Esophagus (tissue), 2 donors: ENCODE results near the gene COPS8. TPM values are rescaled to one million over a fixed set of nuclear protein-coding genes. Genes with fewer than 3 reads are reported as not detected.

Experiments used
- H3K27ac ChIP-seq, 2 donors: one replicate each; pipeline ENCODE4 v1.5.1; 2013; ENCODE audit warnings: low read depth in 2 of 2, mild to moderate bottlenecking in 2 of 2, inconsistent platforms in 1 of 2, low read length in 1 of 2, moderate library complexity in 1 of 2
- H3K27me3 ChIP-seq, 2 donors: one replicate each; pipeline ENCODE4 v1.6.1; 2013; ENCODE audit warnings: low read length in 2 of 2, control low read depth in 1 of 2, mild to moderate bottlenecking in 1 of 2; ENCODE audit not compliant: insufficient read depth in 2 of 2, control insufficient read depth in 1 of 2
- H3K36me3 ChIP-seq, 2 donors: one replicate each; pipeline ENCODE4 v1.6.1; 2013; ENCODE audit warnings: low read length in 1 of 2; ENCODE audit not compliant: control insufficient read depth in 2 of 2, insufficient read depth in 2 of 2
- H3K4me1 ChIP-seq, 2 donors: one replicate each; pipeline ENCODE4 v1.6.1; 2013; ENCODE audit warnings: low read length in 1 of 2; ENCODE audit not compliant: control insufficient read depth in 2 of 2, insufficient read depth in 2 of 2
- H3K4me3 ChIP-seq, 2 donors: one replicate each; pipeline ENCODE4 v1.5.1; 2013; ENCODE audit warnings: low read length in 2 of 2, mild to moderate bottlenecking in 2 of 2, low read depth in 1 of 2, moderate library complexity in 1 of 2
- H3K9me3 ChIP-seq, 2 donors: one replicate each; pipeline ENCODE4 v1.6.1; 2013; ENCODE audit warnings: mild to moderate bottlenecking in 2 of 2, low read depth in 1 of 2, low read length in 1 of 2, moderate library complexity in 1 of 2; ENCODE audit not compliant: control insufficient read depth in 2 of 2, insufficient read depth in 1 of 2
- WGBS, 2 donors: extraction: QIAGEN DNeasy Blood & Tissue Kit; methylation state at CpG; one replicate each; pipeline ENCODE4 v1.1.7; 2013; 5-methylcytosine and 5-hydroxymethylcytosine counted together
- polyA plus RNA-seq, 2 donors: library from polyadenylated mRNA; stranded (reverse); fragments of 200-250 nt; gene quantifications; one replicate each; pipeline ENCODE4 v1.2.3, GENCODE V29; 2013
- donor health status: healthy with polysubstance abuse.
- donor health status: Bipolar disorder and iron deficiency.

The COPS8 gene
- polyA plus RNA-seq, 2 donors = 15.0 to 24.0 TPM

GRCh38 chr2:237116431-237116830 lies 30.7 kb downstream of the COPS8 start:
- H3K4me3 ChIP-seq = no peak overlapping the region
- no peaks in the 10 kb centered on the region for H3K9me3 ChIP-seq
- H3K27ac ChIP-seq = no peak overlapping the region
- H3K27me3 ChIP-seq = no peaks in the 10 kb centered on the region
- no peaks in the 10 kb centered on the region for H3K36me3 ChIP-seq
- no peaks in the 10 kb centered on the region for H3K4me1 ChIP-seq
- 77 to 88% methylated on average over 2 of the region's 2 CpGs for WGBS, 2 donors

- H3K27ac ChIP-seq = no peak overlapping the region
- no peaks in the 10 kb centered on the region for H3K36me3 ChIP-seq
- no peak overlapping the region for H3K4me3 ChIP-seq
- H3K9me3 ChIP-seq = no peaks in the 10 kb centered on the region
- H3K4me1 ChIP-seq = no peaks in the 10 kb centered on the region
- 35 to 37% methylated on average over 1 of the region's 1 CpG for WGBS, 2 donors
- H3K27me3 ChIP-seq = no peaks in the 10 kb centered on the region
These were observed 32.3 kb downstream of the COPS8 start for GRCh38 chr2:237118025-237118424.

GRCh38 chr2:237118561-237119155 lies 33.0 kb downstream of the COPS8 start:
- Histone ChIP-seq H3K27me3 (no peaks in the 10 kb centered on the region), H3K9me3 (no peaks in the 10 kb centered on the region), H3K4me1 (no peaks in the 10 kb centered on the region), H3K27ac (no peak overlapping the region), H3K4me3 (no peak overlapping the region), H3K36me3 (no peaks in the 10 kb centered on the region)
- WGBS, 2 donors = 64 to 65% methylated on average over 6 of the region's 6 CpGs

GRCh38 chr2:237120916-237121315 lies 35.2 kb downstream of the COPS8 start:
- WGBS, 2 donors = 74 to 79% methylated on average over 4 of the region's 4 CpGs
- Histone ChIP-seq H3K4me3 (no peak overlapping the region), H3K36me3 (no peaks in the 10 kb centered on the region), H3K27ac (no peak overlapping the region), H3K4me1 (no peaks in the 10 kb centered on the region), H3K27me3 (no peaks in the 10 kb centered on the region), H3K9me3 (no peaks in the 10 kb centered on the region)

GRCh38 chr2:237121321-237121720 lies 35.6 kb downstream of the COPS8 start:
- H3K9me3 ChIP-seq = no peaks in the 10 kb centered on the region
- H3K4me1 ChIP-seq = no peaks in the 10 kb centered on the region
- H3K27ac ChIP-seq = no peak overlapping the region
- H3K36me3 ChIP-seq = no peaks in the 10 kb centered on the region
- H3K4me3 ChIP-seq = no peak overlapping the region
- WGBS, 2 donors = 70 to 74% methylated on average over 1 of the region's 1 CpG
- H3K27me3 ChIP-seq = no peaks in the 10 kb centered on the region

GRCh38 chr2:237122214-237122666 lies 36.6 kb downstream of the COPS8 start:
- no peak overlapping the region for H3K27ac ChIP-seq
- no peak overlapping the region for H3K4me3 ChIP-seq
- no peaks in the 10 kb centered on the region for H3K9me3 ChIP-seq
- no peaks in the 10 kb centered on the region for H3K27me3 ChIP-seq
- no peaks in the 10 kb centered on the region for H3K36me3 ChIP-seq
- no peaks in the 10 kb centered on the region for H3K4me1 ChIP-seq
- 54 to 65% methylated on average over 8 of the region's 8 CpGs for WGBS, 2 donors

- 94% methylated on average over 7 of the region's 7 CpGs for whole genome bisulfite sequencing, 2 donors
- Histone ChIP-seq H3K27me3 (no peaks in the 10 kb centered on the region), H3K27ac (no peak overlapping the region), H3K9me3 (peaks cover 0 to 3% of the 10 kb centered on the region in 2 donors), H3K4me3 (no peak overlapping the region), H3K4me1 (peaks cover 2 to 14% of the 10 kb centered on the region in 2 donors), H3K36me3 (no peaks in the 10 kb centered on the region)
These were observed 39.1 kb downstream of the COPS8 start for GRCh38 chr2:237124820-237125219.

GRCh38 chr2:237125967-237126366 lies 40.3 kb downstream of the COPS8 start:
- H3K4me1 ChIP-seq = peaks cover 2 to 14% of the 10 kb centered on the region in 2 donors
- peaks cover 0 to 3% of the 10 kb centered on the region in 2 donors for H3K9me3 ChIP-seq
- no peaks in the 10 kb centered on the region for H3K27me3 ChIP-seq
- 78 to 87% methylated on average over 6 of the region's 6 CpGs for WGBS, 2 donors
- H3K27ac ChIP-seq = peak overlapping the region in 1 of 2 donors; percentile 56
- no peak overlapping the region for H3K4me3 ChIP-seq
- H3K36me3 ChIP-seq = no peaks in the 10 kb centered on the region

GRCh38 chr2:237126519-237127174 lies 41.0 kb downstream of the COPS8 start:
- Histone ChIP-seq H3K27ac (peak overlapping the region; percentile 56 to 69), H3K9me3 (peaks cover 0 to 3% of the 10 kb centered on the region in 2 donors), H3K36me3 (no peaks in the 10 kb centered on the region), H3K27me3 (no peaks in the 10 kb centered on the region), H3K4me3 (no peak overlapping the region), H3K4me1 (peaks cover 2 to 14% of the 10 kb centered on the region in 2 donors)
- WGBS, 2 donors = 68 to 73% methylated on average over 13 of the region's 13 CpGs
